Endodermal cell (in vitro differentiated cells): ENCODE measurements around the gene RUNDC1. TPM values are rescaled to one million over a fixed set of nuclear protein-coding genes. Genes with fewer than 3 reads are reported as not detected.

Experiments
- DNase-seq: peaks from one replicate; pipeline ENCODE4 v3.0.0-alpha.2; 2017
- H3K27ac ChIP-seq: 2 replicates; pipeline ENCODE4 v1.5.1; 2013; ENCODE audit warnings: mild to moderate bottlenecking, low read depth, low read length, moderate library complexity
- H3K27me3 ChIP-seq: 2 replicates; pipeline ENCODE4 v1.6.1; 2013; ENCODE audit warnings: mild to moderate bottlenecking, low read length, moderate library complexity; ENCODE audit not compliant: insufficient read depth, control insufficient read depth, poor library complexity, severe bottlenecking
- H3K36me3 ChIP-seq: 2 replicates; pipeline ENCODE4 v1.7.0; 2013; ENCODE audit warnings: mild to moderate bottlenecking, low read length, moderate library complexity; ENCODE audit not compliant: control insufficient read depth, insufficient read depth
- H3K4me1 ChIP-seq: one replicate; pipeline ENCODE4 v1.7.0; 2013; ENCODE audit warnings: low read length; ENCODE audit not compliant: control insufficient read depth, insufficient read depth
- H3K4me3 ChIP-seq: 2 replicates; pipeline ENCODE4 v1.5.1; 2013; ENCODE audit warnings: mild to moderate bottlenecking, low read length, moderate library complexity
- H3K9ac ChIP-seq: 2 replicates; pipeline ENCODE4 v1.6.1; 2013; ENCODE audit warnings: mild to moderate bottlenecking, low read length, moderate library complexity; ENCODE audit not compliant: poor library complexity, severe bottlenecking; ENCODE audit errors: extremely low read depth
- H3K9me3 ChIP-seq: 2 replicates; pipeline ENCODE4 v1.6.1; 2013; ENCODE audit warnings: mild to moderate bottlenecking, low read length, moderate library complexity; ENCODE audit not compliant: control insufficient read depth
- H3K27ac Mint-ChIP-seq: 2 replicates; pipeline ENCODE4 v1.8.0; 2020; ENCODE audit warnings: mixed read lengths
- H3K27me3 Mint-ChIP-seq: 2 replicates; pipeline ENCODE4 v1.8.0; 2021; ENCODE audit warnings: mild to moderate bottlenecking, mixed read lengths; ENCODE audit not compliant: insufficient read depth
- H3K36me3 Mint-ChIP-seq: 2 replicates; pipeline ENCODE4 v1.8.0; 2020; ENCODE audit warnings: low read depth, mixed read lengths
- H3K4me1 Mint-ChIP-seq: 2 replicates; pipeline ENCODE4 v1.8.0; 2020; ENCODE audit warnings: mixed read lengths
- H3K4me3 Mint-ChIP-seq: 2 replicates; pipeline ENCODE4 v1.8.0; 2020; ENCODE audit warnings: mild to moderate bottlenecking, moderate library complexity, mixed read lengths
- H3K9me3 Mint-ChIP-seq: 2 replicates; pipeline ENCODE4 v1.8.0; 2020; ENCODE audit warnings: mild to moderate bottlenecking, mixed read lengths
- CTCF ChIP-seq: fragments of 200-600 bp; sonication (generic); conservative IDR thresholded peaks from 2 replicates; pipeline ENCODE4 v1.5.0; 2021; ENCODE audit warnings: antibody characterized with exemption, mild to moderate bottlenecking
- WGBS, 2 experiments: methylation state at CpG; one replicate each; pipeline versions ENCODE4 v1.1.5 to v1.1.7; 2013; ENCODE audit warnings: missing lambda C conversion rate in 2 of 2, mixed read lengths in 1 of 2; ENCODE audit not compliant: insufficient coverage in 1 of 2, insufficient read length in 1 of 2; 5-methylcytosine and 5-hydroxymethylcytosine counted together
- total RNA-seq, 2 donors: library from RNA; stranded (reverse); fragmentation: NEBNext Ultra II Directional in 1 of 2; extraction: Animal tissue kit (Norgen Biotek cat#: 25700) in 1 of 2; gene quantifications; 2 replicates in 1 of 2; 3 replicates in 1 of 2; pipeline ENCODE4 v1.2.1, GENCODE V29; 2021

Gene RUNDC1
- total RNA-seq, 2 donors from 2014 or later: 17.7 to 18.5 TPM

GRCh38 chr17:43014649-43015542 lies 34.5 kb downstream of the RUNDC1 start:
- Histone ChIP-seq H3K9ac (no peak overlapping the region), H3K27me3 (no peaks in the 10 kb centered on the region), H3K36me3 (peaks cover 46% of the 10 kb centered on the region), H3K4me3 (no peak overlapping the region), H3K9me3 (no peaks in the 10 kb centered on the region), H3K27ac (peak overlapping the region; percentile 70), H3K4me1 (peaks cover 6% of the 10 kb centered on the region)
- H3K4me1 Mint-ChIP-seq: peaks cover 26% of the 10 kb centered on the region
- H3K9me3 Mint-ChIP-seq: no peaks in the 10 kb centered on the region
- no peaks in the 10 kb centered on the region for H3K27me3 Mint-ChIP-seq
- H3K4me3 Mint-ChIP-seq: no peak overlapping the region
- 93 to 100% methylated on average over 1 to 8 of the region's 8 CpGs for WGBS, 2 experiments
- peaks cover 45% of the 10 kb centered on the region for H3K36me3 Mint-ChIP-seq
- DNase-seq: peak; percentile 43
- H3K27ac Mint-ChIP-seq: peak overlapping the region; percentile 79
- no peak for TF ChIP-seq CTCF

- peak; percentile 50 for DNase-seq
- Histone ChIP-seq H3K9me3 (no peaks in the 10 kb centered on the region), H3K4me3 (no peak overlapping the region), H3K36me3 (peaks cover 53% of the 10 kb centered on the region), H3K4me1 (peaks cover 12% of the 10 kb centered on the region), H3K9ac (no peak overlapping the region), H3K27me3 (no peaks in the 10 kb centered on the region), H3K27ac (peak overlapping the region; percentile 66)
- no peak overlapping the region for H3K4me3 Mint-ChIP-seq
- peaks cover 49% of the 10 kb centered on the region for H3K36me3 Mint-ChIP-seq
- TF ChIP-seq CTCF: no peak
- 78 to 84% methylated on average over 6 to 9 of the region's 9 CpGs for WGBS, 2 experiments
- H3K27ac Mint-ChIP-seq: peak overlapping the region; percentile 32
- H3K27me3 Mint-ChIP-seq: no peaks in the 10 kb centered on the region
- H3K9me3 Mint-ChIP-seq: no peaks in the 10 kb centered on the region
- peaks cover 31% of the 10 kb centered on the region for H3K4me1 Mint-ChIP-seq
These were observed 35.2 kb downstream of the RUNDC1 start for GRCh38 chr17:43015579-43015978.

GRCh38 chr17:43016216-43016615 lies 35.9 kb downstream of the RUNDC1 start:
- peaks cover 53% of the 10 kb centered on the region for H3K36me3 ChIP-seq
- no peak overlapping the region for H3K4me3 Mint-ChIP-seq
- no peak for TF ChIP-seq CTCF
- peaks cover 31% of the 10 kb centered on the region for H3K4me1 Mint-ChIP-seq
- no peaks in the 10 kb centered on the region for H3K9me3 Mint-ChIP-seq
- peak; percentile 45 for DNase-seq
- H3K9me3 ChIP-seq: no peaks in the 10 kb centered on the region
- H3K36me3 Mint-ChIP-seq: peaks cover 49% of the 10 kb centered on the region
- no peak overlapping the region for H3K9ac ChIP-seq
- no peak overlapping the region for H3K4me3 ChIP-seq
- no peaks in the 10 kb centered on the region for H3K27me3 ChIP-seq
- no peak overlapping the region for H3K27ac Mint-ChIP-seq
- no peaks in the 10 kb centered on the region for H3K27me3 Mint-ChIP-seq
- 97% methylated on average over 7 of the region's 7 CpGs; no CpG with 5 or more reads in 1 of the 2 experiments for WGBS, 2 experiments
- no peak overlapping the region for H3K27ac ChIP-seq
- H3K4me1 ChIP-seq: peaks cover 12% of the 10 kb centered on the region
